Chondrocyte (in vitro differentiated cells): Measurements from ENCODE around the gene TTLL11. TPM values are rescaled to one million over a fixed set of nuclear protein-coding genes. Genes with fewer than 3 reads are reported as not detected.

Source experiments
- DNase-seq: peaks from one replicate; pipeline ENCODE4 v3.0.0; 2021; ENCODE audit warnings: mixed read lengths, low spot score
- H3K27ac Mint-ChIP-seq: one replicate; pipeline ENCODE4 v1.8.0; 2021; ENCODE audit warnings: mild to moderate bottlenecking, moderate library complexity, mixed read lengths; ENCODE audit not compliant: unreplicated experiment
- H3K27me3 Mint-ChIP-seq: 2 replicates; pipeline ENCODE4 v1.8.0; 2021; ENCODE audit warnings: low read depth, mixed read lengths
- H3K36me3 Mint-ChIP-seq: 2 replicates; pipeline ENCODE4 v1.8.0; 2021; ENCODE audit warnings: low read depth, mixed read lengths
- H3K4me1 Mint-ChIP-seq: 2 replicates; pipeline ENCODE4 v1.8.0; 2021; ENCODE audit warnings: low read depth, mild to moderate bottlenecking, mixed read lengths
- H3K4me3 Mint-ChIP-seq: one replicate; pipeline ENCODE4 v1.8.0; 2021; ENCODE audit warnings: mild to moderate bottlenecking, moderate library complexity, mixed read lengths; ENCODE audit not compliant: unreplicated experiment
- H3K9me3 Mint-ChIP-seq: 2 replicates; pipeline ENCODE4 v1.8.0; 2021; ENCODE audit warnings: low read depth, mixed read lengths
- total RNA-seq: library from RNA; stranded (reverse); gene quantifications from 3 replicates; pipeline ENCODE4 v1.2.1, GENCODE V29; 2021
- TF ChIP-seq, protein P1 (sequence below): fragments of 200-600 bp; sonication (generic); IDR thresholded peaks from 2 replicates; pipeline ENCODE4 v1.5.0; 2021; ENCODE audit warnings: antibody characterized with exemption, mild to moderate bottlenecking, moderate library complexity

The TTLL11 gene
- total RNA-seq, 1 donor from 2014 or later, result 9.1 TPM

DNA sequence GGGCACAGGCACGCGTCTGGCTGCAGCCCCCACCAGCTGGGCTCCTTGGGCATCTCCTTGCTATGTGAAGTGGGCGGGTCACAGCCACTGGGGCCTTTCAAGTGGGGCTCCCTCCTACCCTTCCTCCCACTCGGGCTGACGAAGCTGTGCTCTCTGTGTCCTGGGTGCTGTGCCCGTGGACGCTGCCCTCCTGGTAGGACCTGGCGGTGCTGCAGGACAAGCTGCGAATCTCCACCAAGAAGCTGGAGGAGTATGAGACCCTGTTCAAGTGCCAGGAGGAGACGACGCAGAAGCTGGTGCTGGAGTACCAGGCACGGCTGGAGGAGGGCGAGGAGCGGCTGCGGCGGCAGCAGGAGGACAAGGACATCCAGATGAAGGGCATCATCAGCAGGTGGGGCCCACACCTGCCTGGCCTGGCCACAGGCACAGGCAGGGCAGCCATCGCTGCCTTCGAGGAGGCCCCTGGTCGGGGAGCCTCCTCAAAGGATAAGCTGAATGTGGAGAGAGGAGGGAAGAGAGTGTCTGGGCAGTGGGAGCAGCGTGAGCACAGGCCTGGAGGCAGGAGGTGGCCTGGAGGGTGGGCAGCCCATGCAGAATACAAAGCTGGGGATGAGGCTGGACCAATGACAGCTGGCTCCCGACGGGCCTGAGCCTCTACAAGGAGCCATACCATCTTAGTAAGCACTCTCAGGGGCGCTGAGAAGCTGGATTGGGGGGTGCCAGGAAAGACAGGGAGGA is 316.9 kb downstream of the TTLL11 start:
- peaks cover 53% of the 10 kb centered on the region for H3K36me3 Mint-ChIP-seq
- no peak overlapping the region for H3K4me3 Mint-ChIP-seq
- no peaks in the 10 kb centered on the region for H3K27me3 Mint-ChIP-seq
- no peak overlapping the region for H3K27ac Mint-ChIP-seq
- TF ChIP-seq, protein P1, sequence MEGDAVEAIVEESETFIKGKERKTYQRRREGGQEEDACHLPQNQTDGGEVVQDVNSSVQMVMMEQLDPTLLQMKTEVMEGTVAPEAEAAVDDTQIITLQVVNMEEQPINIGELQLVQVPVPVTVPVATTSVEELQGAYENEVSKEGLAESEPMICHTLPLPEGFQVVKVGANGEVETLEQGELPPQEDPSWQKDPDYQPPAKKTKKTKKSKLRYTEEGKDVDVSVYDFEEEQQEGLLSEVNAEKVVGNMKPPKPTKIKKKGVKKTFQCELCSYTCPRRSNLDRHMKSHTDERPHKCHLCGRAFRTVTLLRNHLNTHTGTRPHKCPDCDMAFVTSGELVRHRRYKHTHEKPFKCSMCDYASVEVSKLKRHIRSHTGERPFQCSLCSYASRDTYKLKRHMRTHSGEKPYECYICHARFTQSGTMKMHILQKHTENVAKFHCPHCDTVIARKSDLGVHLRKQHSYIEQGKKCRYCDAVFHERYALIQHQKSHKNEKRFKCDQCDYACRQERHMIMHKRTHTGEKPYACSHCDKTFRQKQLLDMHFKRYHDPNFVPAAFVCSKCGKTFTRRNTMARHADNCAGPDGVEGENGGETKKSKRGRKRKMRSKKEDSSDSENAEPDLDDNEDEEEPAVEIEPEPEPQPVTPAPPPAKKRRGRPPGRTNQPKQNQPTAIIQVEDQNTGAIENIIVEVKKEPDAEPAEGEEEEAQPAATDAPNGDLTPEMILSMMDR, result no peak
- peaks cover 10% of the 10 kb centered on the region for H3K9me3 Mint-ChIP-seq
- peak; percentile 83 for DNase-seq
- peaks cover 35% of the 10 kb centered on the region for H3K4me1 Mint-ChIP-seq

DNA sequence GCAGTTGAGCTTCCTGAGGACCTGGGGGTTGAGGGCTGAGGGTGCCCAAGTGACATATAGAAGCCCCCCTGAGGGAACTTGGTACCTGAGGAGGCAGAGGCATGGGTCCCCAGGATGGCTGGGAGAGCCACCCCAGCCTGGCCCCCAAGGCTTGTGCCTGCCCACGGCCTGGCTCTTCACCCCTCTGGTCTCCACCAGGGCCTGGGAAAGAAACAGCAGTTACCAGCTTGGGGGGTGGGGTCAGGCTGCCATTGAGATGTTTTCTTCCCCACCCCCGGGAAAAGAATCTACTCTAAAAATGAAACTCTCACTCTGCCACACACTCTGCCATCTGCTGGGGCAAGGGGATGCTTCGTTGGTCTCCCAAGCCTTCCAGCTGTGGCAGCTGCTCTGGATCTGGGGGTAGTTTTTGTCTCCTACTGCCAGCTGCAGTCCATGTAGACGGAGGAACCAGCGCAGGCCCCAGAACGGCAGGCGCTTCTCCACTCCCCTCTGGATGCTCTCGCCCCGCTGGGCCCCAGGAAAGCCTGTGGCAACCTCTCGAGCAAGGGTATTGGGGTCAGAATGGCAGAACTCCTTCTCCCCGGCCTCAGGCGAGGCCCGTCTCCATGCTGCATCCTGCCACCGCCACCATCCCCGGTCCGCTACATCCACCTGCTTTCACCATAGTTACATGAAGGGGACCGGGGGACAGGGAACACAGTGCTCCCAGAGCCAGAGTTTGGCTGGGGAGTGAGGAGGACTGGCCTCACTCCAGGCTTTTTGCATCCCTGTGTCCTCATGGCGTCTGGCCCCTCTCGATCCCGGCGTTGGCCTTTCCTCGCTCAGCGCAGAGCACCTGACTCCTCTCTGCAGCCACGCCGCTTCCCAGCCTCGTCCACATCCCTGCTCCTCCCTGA is 318.1 kb downstream of the TTLL11 start:
- Mint-ChIP-seq H3K9me3 (peaks cover 10% of the 10 kb centered on the region), H3K4me1 (peaks cover 48% of the 10 kb centered on the region), H3K27me3 (no peaks in the 10 kb centered on the region), H3K36me3 (peaks cover 45% of the 10 kb centered on the region), H3K4me3 (no peak overlapping the region), H3K27ac (no peak overlapping the region)
- no peak for DNase-seq
- TF ChIP-seq, protein P1, result peak; percentile 35

GRCh38 chr9:121773954-121774714 is 319.0 kb downstream of the TTLL11 start:
- peak; percentile 79 for DNase-seq
- peaks cover 10% of the 10 kb centered on the region for H3K9me3 Mint-ChIP-seq
- H3K4me1 Mint-ChIP-seq, result peaks cover 45% of the 10 kb centered on the region
- no peaks in the 10 kb centered on the region for H3K27me3 Mint-ChIP-seq
- TF ChIP-seq, protein P1, result no peak
- no peak overlapping the region for H3K27ac Mint-ChIP-seq
- peaks cover 40% of the 10 kb centered on the region for H3K36me3 Mint-ChIP-seq
- no peak overlapping the region for H3K4me3 Mint-ChIP-seq

GRCh38 chr9:121773286-121773953 is 319.7 kb downstream of the TTLL11 start:
- Mint-ChIP-seq H3K4me1 (peaks cover 42% of the 10 kb centered on the region), H3K27ac (no peak overlapping the region), H3K27me3 (no peaks in the 10 kb centered on the region), H3K4me3 (no peak overlapping the region), H3K9me3 (peaks cover 8% of the 10 kb centered on the region), H3K36me3 (peaks cover 38% of the 10 kb centered on the region)
- peak; percentile 83 for DNase-seq
- TF ChIP-seq, protein P1, result no peak
